Glutamatergic neuron (in vitro differentiated cells): Measurements from ENCODE around the gene TSPYL1. TPM values are rescaled to one million over a fixed set of nuclear protein-coding genes. Genes with fewer than 3 reads are reported as not detected.

ENCODE experiments used
- DNase-seq: peaks from one replicate; pipeline ENCODE4 v3.0.0; 2022
- H3K27ac Mint-ChIP-seq: one replicate; pipeline ENCODE4 v1.8.0; 2020; ENCODE audit warnings: mild to moderate bottlenecking, mixed read lengths, inconsistent platforms; ENCODE audit not compliant: unreplicated experiment
- H3K27me3 Mint-ChIP-seq: one replicate; pipeline ENCODE4 v1.8.0; 2020; ENCODE audit warnings: mild to moderate bottlenecking, moderate library complexity, mixed read lengths, inconsistent platforms; ENCODE audit not compliant: unreplicated experiment
- H3K36me3 Mint-ChIP-seq: one replicate; pipeline ENCODE4 v1.8.0; 2020; ENCODE audit warnings: mild to moderate bottlenecking, mixed read lengths, inconsistent platforms; ENCODE audit not compliant: unreplicated experiment
- H3K4me1 Mint-ChIP-seq: one replicate; pipeline ENCODE4 v1.8.0; 2020; ENCODE audit warnings: mild to moderate bottlenecking, low read depth, mixed read lengths, inconsistent platforms; ENCODE audit not compliant: unreplicated experiment
- H3K4me3 Mint-ChIP-seq: one replicate; pipeline ENCODE4 v1.8.0; 2020; ENCODE audit warnings: mild to moderate bottlenecking, mixed read lengths, inconsistent platforms; ENCODE audit not compliant: unreplicated experiment
- H3K9me3 Mint-ChIP-seq: one replicate; pipeline ENCODE4 v1.8.0; 2020; ENCODE audit warnings: mild to moderate bottlenecking, moderate library complexity, mixed read lengths, inconsistent platforms; ENCODE audit not compliant: unreplicated experiment
- CTCF ChIP-seq: fragments of 200-600 bp; sonication (generic); IDR thresholded peaks from one replicate; pipeline ENCODE4 v1.5.0; 2021; ENCODE audit not compliant: partially characterized antibody, unreplicated experiment
- total RNA-seq: library from RNA; stranded (reverse); fragmentation: NEBNext Ultra II Directional; extraction: Animal tissue kit (Norgen Biotek cat#: 25700); gene quantifications from one replicate; pipeline ENCODE4 v1.2.1, GENCODE V29; 2021; ENCODE audit not compliant: unreplicated experiment

The TSPYL1 gene
- total RNA-seq, 1 donor from 2014 or later: 63.3 TPM

- Mint-ChIP-seq H3K4me1 (peaks cover 34% of the 10 kb centered on the region), H3K27ac (peak overlapping the region; percentile 6), H3K4me3 (peak overlapping the region; percentile 80), H3K9me3 (peaks cover 4% of the 10 kb centered on the region), H3K27me3 (peaks cover 1% of the 10 kb centered on the region), H3K36me3 (peaks cover 4% of the 10 kb centered on the region)
- no peak for TF ChIP-seq CTCF
- DNase-seq: no peak
Measured at GRCh38 chr6:116248577-116248976, 31.2 kb downstream of the TSPYL1 start.

- H3K9me3 Mint-ChIP-seq: peaks cover 2% of the 10 kb centered on the region
- TF ChIP-seq CTCF: no peak
Measured at GRCh38 chr6:116247285-116247684, 32.4 kb downstream of the TSPYL1 start.

GRCh38 chr6:116246089-116246488 lies 33.6 kb downstream of the TSPYL1 start:
- Mint-ChIP-seq H3K4me1 (peaks cover 20% of the 10 kb centered on the region), H3K27me3 (no peaks in the 10 kb centered on the region), H3K27ac (no peak overlapping the region), H3K36me3 (no peaks in the 10 kb centered on the region), H3K4me3 (no peak overlapping the region), H3K9me3 (no peaks in the 10 kb centered on the region)
- DNase-seq: no peak
- no peak for TF ChIP-seq CTCF

More at GRCh38 chr6:116247285-116247684, 32.4 kb downstream of the TSPYL1 start:
- Mint-ChIP-seq H3K4me1 (peaks cover 29% of the 10 kb centered on the region), H3K27me3 (no peaks in the 10 kb centered on the region), H3K36me3 (peaks cover 2% of the 10 kb centered on the region), H3K4me3 (no peak overlapping the region), H3K27ac (no peak overlapping the region)
- DNase-seq: no peak

GRCh38 chr6:116244284-116244683 lies 35.4 kb downstream of the TSPYL1 start:
- H3K36me3 Mint-ChIP-seq: no peaks in the 10 kb centered on the region
- no peaks in the 10 kb centered on the region for H3K27me3 Mint-ChIP-seq
- no peak overlapping the region for H3K27ac Mint-ChIP-seq
- no peak for TF ChIP-seq CTCF
- peaks cover 16% of the 10 kb centered on the region for H3K4me1 Mint-ChIP-seq
- H3K4me3 Mint-ChIP-seq: no peak overlapping the region
- H3K9me3 Mint-ChIP-seq: no peaks in the 10 kb centered on the region
- DNase-seq: no peak

- DNase-seq: no peak
- Mint-ChIP-seq H3K27me3 (no peaks in the 10 kb centered on the region), H3K27ac (no peak overlapping the region), H3K4me1 (peaks cover 13% of the 10 kb centered on the region), H3K9me3 (no peaks in the 10 kb centered on the region), H3K36me3 (no peaks in the 10 kb centered on the region), H3K4me3 (no peak overlapping the region)
- no peak for TF ChIP-seq CTCF
Measured at GRCh38 chr6:116239856-116240255, 39.9 kb downstream of the TSPYL1 start.
